Thoracic aorta (tissue), 2 donors: ENCODE measurements around the gene EDEM3. TPM values are rescaled to one million over a fixed set of nuclear protein-coding genes. Genes with fewer than 3 reads are reported as not detected.

Experiments
- ATAC-seq: fragments of 150-250 bp; one replicate; pipeline ENCODE4 v1.8.0; 2017; ENCODE audit warnings: low read depth; ENCODE audit not compliant: insufficient number of reproducible peaks, low FRiP score
- DNase-seq: peaks from one replicate; pipeline ENCODE4 v3.0.0-alpha.2; 2020; ENCODE audit warnings: low spot score
- H3K27ac ChIP-seq, 2 donors: fragments of 200-600 bp; sonication (generic); 1 replicate in 1 of 2; 2 replicates in 1 of 2; pipeline ENCODE4 v1.5.1; 2016; ENCODE audit warnings: mild to moderate bottlenecking in 2 of 2, moderate library complexity in 2 of 2
- H3K27me3 ChIP-seq: fragments of 200-600 bp; sonication (generic); replicated peaks from 2 replicates; pipeline ENCODE4 v1.6.0; 2016; ENCODE audit warnings: mild to moderate bottlenecking; ENCODE audit not compliant: insufficient read depth
- H3K36me3 ChIP-seq: fragments of 200-600 bp; sonication (generic); one replicate; pipeline ENCODE4 v1.5.1; 2016
- H3K4me1 ChIP-seq, 2 donors: fragments of 200-600 bp; sonication (generic); 1 replicate in 1 of 2; 2 replicates in 1 of 2; pipeline versions ENCODE4 v1.5.1 to v1.6.0; 2016; ENCODE audit warnings: low read depth in 2 of 2, mild to moderate bottlenecking in 1 of 2; ENCODE audit not compliant: control insufficient read depth in 1 of 2
- H3K4me3 ChIP-seq: fragments of 200-600 bp; sonication (generic); 2 replicates; pipeline ENCODE4 v1.5.1; 2016; ENCODE audit warnings: mild to moderate bottlenecking
- H3K9me3 ChIP-seq: fragments of 200-600 bp; sonication (generic); 2 replicates; pipeline ENCODE4 v1.5.1; 2016
- CTCF ChIP-seq: fragments of 200-600 bp; sonication (generic); IDR thresholded peaks from one replicate; pipeline ENCODE4 v1.5.1; 2019; ENCODE audit warnings: antibody characterized with exemption
- total RNA-seq, 2 donors: library from RNA; depleted of rRNA; stranded (reverse); fragments of >200 nt; gene quantifications; one replicate each; pipeline versions ENCODE4 v1.1.0 to v1.2.3, GENCODE V29; 2016

The EDEM3 gene
- total RNA-seq, 2 donors from 2014 or later, result 44.0 to 71.5 TPM

- no peak for DNase-seq
- no peak for TF ChIP-seq CTCF
- Histone ChIP-seq H3K4me1 (peaks cover 0 to 2% of the 10 kb centered on the region in 2 donors), H3K4me3 (no peak overlapping the region), H3K27ac (no peak overlapping the region), H3K27me3 (no peaks in the 10 kb centered on the region), H3K36me3 (no peaks in the 10 kb centered on the region), H3K9me3 (no peaks in the 10 kb centered on the region)
- ATAC-seq, result no peak
Observed at GRCh38 chr1:184655185-184655584, 99.5 kb downstream of the EDEM3 start.

GRCh38 chr1:184650177-184650866 lies 104.3 kb downstream of the EDEM3 start:
- TF ChIP-seq CTCF, result no peak
- Histone ChIP-seq H3K27ac (no peak overlapping the region), H3K4me1 (peaks cover 26 to 42% of the 10 kb centered on the region in 2 donors), H3K9me3 (no peaks in the 10 kb centered on the region), H3K27me3 (no peaks in the 10 kb centered on the region), H3K36me3 (no peaks in the 10 kb centered on the region), H3K4me3 (no peak overlapping the region)
- ATAC-seq (no peak), DNase-seq (no peak)

- DNase-seq, result no peak
- Histone ChIP-seq H3K27ac (peak overlapping the region; percentile 55 to 71), H3K36me3 (no peaks in the 10 kb centered on the region), H3K27me3 (no peaks in the 10 kb centered on the region), H3K4me3 (peak overlapping the region; percentile 18), H3K9me3 (no peaks in the 10 kb centered on the region), H3K4me1 (peaks cover 26 to 42% of the 10 kb centered on the region in 2 donors)
- peak; percentile 67 for ATAC-seq
- TF ChIP-seq CTCF, result no peak
Observed at GRCh38 chr1:184649451-184649888, 105.2 kb downstream of the EDEM3 start.

- peaks cover 26 to 42% of the 10 kb centered on the region in 2 donors for H3K4me1 ChIP-seq
- no peaks in the 10 kb centered on the region for H3K27me3 ChIP-seq
- H3K27ac ChIP-seq, result peak overlapping the region; percentile 55 to 71
- H3K36me3 ChIP-seq, result no peaks in the 10 kb centered on the region
- peak overlapping the region; percentile 18 for H3K4me3 ChIP-seq
- H3K9me3 ChIP-seq, result no peaks in the 10 kb centered on the region
- ATAC-seq (no peak), DNase-seq (no peak)
- no peak for TF ChIP-seq CTCF
Observed at GRCh38 chr1:184648856-184649201, 105.8 kb downstream of the EDEM3 start.

- TF ChIP-seq CTCF, result no peak
- Histone ChIP-seq H3K4me1 (peaks cover 26 to 42% of the 10 kb centered on the region in 2 donors), H3K36me3 (no peaks in the 10 kb centered on the region), H3K27ac (no peak overlapping the region), H3K27me3 (no peaks in the 10 kb centered on the region), H3K9me3 (no peaks in the 10 kb centered on the region), H3K4me3 (no peak overlapping the region)
- ATAC-seq, result no peak
- no peak for DNase-seq
Observed at GRCh38 chr1:184648160-184648855, 106.3 kb downstream of the EDEM3 start.
